Loucy (cell line): ENCODE data around the gene DRD2.

Experiments used
- CTCF ChIP-seq: fragments of 200-600 bp; sonication (generic); conservative IDR thresholded peaks from 2 replicates; pipeline ENCODE4 v1.5.1; 2014; ENCODE audit warnings: mild to moderate bottlenecking, antibody characterized with exemption, low read length
- EZH2phosphoT487 ChIP-seq: fragments of 200-600 bp; IDR thresholded peaks from 2 replicates; pipeline ENCODE4 v1.6.1; 2018; ENCODE audit warnings: antibody characterized with exemption, mild to moderate bottlenecking, moderate library complexity, borderline replicate concordance

GRCh38 chr11:113505541-113506375, 30.6 kb upstream of the DRD2 start:
- no peak for TF ChIP-seq CTCF
- TF ChIP-seq EZH2phosphoT487, result no peak
